ENCODE data around the gene COL19A1.
"Not testable (repeated sequence)": the region's sequence is repeated elsewhere in the genome, so short reads cannot be mapped to it uniquely, and the experiment has no call there.

The COL19A1 gene

DNA sequence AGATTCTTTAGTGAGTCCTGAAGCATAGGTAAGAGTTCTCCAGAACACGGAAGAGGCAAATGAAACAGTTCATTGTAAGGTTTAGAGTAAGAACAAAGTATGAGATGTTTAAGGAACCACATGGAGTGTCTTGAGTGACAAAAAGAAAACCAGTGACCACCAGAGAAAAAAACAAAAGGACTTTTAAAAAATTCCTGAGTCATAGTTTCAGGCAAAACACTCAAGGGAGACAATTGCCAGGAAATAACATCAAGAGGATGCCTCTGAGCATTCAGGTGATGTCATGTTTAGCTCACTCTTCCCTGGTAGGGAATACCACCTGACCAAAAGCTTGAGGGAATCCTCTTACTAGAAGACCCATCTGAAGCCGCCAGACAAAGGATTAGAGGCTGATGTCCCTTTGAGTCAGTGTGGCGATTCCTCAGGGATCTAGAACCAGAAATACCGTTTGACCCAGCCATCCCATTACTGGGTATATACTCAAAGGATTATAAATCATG, 110.3 kb downstream of the COL19A1 start:
- DNase-seq = no peak

GRCh38 chr6:69980624-69981023, 114.3 kb downstream of the COL19A1 start:
- no peak for DNase-seq

DNA sequence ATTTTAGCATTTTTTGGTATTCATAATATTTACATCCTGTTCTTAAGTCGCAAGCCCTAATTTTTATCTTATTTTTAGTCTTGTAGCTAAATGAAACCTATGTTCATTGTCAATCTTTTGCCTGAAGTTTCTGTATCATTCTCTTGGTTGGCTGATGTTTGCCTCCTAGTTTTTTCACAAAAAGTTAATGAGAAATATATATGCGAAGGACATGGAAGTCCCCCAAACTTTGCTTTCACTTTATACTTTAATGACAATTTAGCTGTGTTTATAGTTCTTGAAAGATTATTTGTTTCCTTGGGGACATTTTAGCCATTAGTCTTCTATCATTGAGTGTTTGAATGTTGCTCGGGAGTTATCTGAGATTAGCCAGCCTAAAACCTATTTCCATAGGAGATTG, 118.2 kb downstream of the COL19A1 start:
- no peak for DNase-seq

- no peak for DNase-seq
Measured at GRCh38 chr6:69985180-69985579, 118.8 kb downstream of the COL19A1 start.

- DNase-seq = no peak
Measured at GRCh38 chr6:69987550-69987949, 121.2 kb downstream of the COL19A1 start.

DNA sequence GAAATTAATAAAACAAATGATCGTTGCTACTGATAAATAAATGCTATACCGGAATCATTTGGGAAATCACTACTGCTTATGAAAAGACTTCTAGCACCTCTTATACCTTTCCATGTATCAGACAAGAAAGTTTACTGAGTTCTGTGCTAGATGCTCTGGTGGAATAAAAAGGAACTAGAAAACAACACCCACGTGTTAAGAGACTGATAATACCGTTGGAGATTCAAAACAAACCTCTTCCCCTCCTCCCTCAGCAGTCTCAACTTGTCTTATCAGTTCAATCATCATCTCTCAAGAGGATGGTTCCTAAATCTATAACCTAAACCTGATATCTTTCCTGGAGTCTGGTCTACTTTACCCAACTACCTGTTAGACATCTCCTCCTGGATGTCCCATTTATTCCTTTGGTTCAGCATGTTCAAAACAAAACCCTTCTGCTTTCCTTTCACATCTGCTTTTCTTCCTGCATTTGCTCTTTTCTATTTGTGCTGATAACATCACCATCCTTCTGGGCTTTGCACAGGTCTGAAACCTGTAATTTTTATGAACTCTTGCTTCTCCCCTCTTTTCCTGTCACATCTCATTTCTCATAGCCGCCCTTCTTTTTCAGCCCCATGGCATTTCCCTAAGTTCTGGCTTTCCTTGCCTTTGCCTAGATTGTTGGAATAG, 122.2 kb downstream of the COL19A1 start:
- no peak for DNase-seq

- no peak for DNase-seq
Measured at GRCh38 chr6:69994251-69994650, 127.9 kb downstream of the COL19A1 start.

DNA sequence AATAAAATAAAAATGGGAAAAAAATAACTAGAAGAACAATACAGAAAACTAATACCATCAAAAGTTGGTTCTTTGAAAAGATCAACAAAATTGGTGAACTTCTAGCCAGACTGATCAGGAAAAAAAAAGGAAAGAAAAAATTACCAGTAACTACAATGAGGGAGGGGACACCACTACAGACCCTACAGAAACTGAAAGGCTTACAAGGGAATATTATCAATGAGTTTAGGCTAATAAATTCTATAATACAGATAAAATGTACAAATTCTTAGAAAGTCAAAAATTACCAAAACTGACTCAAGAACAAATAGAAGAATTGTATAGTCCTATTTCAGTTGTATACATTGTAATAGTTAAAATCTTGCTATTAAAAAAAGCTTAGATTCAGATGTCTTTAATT, 141.8 kb downstream of the COL19A1 start:
- no peak for DNase-seq

- DNase-seq = not testable (repeated sequence)
Measured at GRCh38 chr6:70010339-70010738, 144.0 kb downstream of the COL19A1 start.

- not testable (repeated sequence) for DNase-seq
Measured at GRCh38 chr6:70023201-70023600, 156.8 kb downstream of the COL19A1 start.

DNA sequence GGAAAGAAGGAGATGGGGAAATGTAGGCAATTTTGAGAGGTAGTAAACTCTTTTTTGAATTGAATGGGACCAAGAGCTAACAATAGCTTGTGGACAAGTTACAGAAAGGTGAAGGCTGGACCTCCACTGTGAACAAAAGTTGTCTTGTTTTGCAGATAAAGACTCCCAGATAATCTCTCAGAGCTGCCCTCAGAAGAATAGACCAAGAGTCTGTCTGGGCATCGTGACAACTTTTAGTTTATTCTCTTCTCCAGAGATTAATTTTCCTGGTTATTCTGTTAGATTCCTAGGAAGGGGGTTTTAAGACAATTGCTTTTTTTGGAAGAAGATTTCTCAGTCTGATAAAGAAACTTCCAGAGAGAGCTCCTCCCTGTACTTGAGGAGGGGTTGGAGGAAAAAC, 161.9 kb downstream of the COL19A1 start:
- no peak for DNase-seq

DNA sequence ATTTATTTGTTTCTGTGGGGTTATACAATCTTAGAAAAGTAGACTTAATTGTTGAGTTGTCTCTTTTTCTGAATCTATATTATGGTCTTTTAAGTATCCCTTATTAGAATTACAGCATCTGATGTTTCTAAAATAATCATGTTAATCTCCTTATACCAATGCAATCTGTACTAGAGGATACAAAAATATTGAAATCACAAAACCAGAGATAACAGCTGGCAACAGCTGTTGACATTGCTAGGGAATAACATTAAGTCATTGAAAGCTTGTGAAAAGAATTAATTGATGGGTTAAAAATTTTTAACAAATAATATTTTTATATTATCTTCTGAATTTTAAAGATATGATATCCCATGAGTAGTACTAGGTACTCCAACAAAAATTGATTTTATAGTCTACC, 162.6 kb downstream of the COL19A1 start:
- DNase-seq = no peak

GRCh38 chr6:70033781-70034180, 167.4 kb downstream of the COL19A1 start:
- DNase-seq = no peak

DNA sequence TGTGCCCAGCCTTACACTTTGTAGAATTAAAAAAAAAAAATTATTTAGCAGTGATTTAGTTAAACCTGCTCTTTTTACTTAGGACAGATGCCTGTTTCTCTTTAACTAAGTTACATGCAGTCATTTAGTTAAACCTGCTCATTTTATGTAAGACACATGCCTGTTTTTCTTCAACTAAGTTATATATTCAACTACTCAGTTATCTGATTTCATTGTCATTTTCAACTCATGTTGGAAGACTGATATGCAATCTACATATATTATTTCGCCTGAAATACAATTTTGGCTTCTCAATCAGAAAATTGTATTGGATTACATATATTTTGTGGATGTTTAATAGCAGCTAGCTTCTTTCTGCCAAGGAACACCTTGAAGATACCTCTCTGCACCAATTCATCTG, 171.1 kb downstream of the COL19A1 start:
- no peak for DNase-seq

DNA sequence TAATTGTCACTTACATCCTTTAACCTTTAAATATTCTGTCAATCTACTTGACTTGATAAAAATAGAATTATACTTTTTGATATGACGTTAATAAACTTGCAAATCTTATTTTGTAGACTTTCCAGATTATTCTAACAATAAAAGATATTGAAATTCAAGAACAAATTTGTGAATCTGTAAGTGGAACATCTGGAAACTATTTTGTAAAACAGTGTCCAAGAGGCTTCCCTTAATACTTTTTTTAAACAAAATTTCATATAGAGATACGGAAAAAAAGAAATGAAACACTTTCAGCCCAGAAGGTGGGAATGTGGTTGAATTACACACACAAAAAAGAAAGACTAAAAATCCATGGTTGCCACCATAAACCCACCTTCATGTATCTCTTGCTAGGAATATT, 174.4 kb downstream of the COL19A1 start:
- no peak for DNase-seq

DNA sequence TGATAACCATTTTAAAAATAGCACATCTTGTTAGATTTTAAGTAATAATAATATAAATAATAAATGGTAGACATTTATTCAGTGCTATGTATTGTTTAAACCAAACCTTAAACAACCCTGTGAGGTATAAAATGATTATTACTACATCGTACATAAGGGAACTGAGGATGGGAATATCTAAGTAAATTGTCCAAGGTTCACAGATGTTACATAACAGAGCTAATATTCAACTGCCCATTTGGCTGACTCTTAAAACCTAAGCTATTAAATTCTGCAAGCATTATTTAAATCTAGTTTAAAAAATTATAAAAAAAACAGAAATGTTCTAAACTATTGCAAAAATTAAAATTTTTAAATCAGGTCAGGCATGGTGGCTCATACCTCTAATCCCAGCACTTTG, 175.1 kb downstream of the COL19A1 start:
- no peak for DNase-seq

DNA sequence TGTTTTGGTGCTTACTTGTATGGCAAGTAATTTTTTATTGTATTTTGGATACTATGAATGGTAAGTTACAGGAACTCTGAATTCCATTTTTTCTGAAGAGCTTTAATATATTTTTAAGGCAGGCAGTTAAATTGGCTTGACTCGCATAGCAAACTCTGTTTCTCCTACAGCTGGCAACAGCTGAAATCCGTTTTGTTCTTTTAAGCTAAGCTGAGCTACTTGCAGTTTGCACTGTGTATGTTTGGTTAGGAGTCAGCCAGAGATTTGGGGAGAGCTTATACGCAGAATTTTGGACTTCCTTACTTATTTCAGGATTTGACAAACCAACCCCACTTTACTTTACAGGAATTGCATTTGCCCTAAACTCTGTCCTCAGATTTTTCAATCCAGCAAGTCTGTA, 179.1 kb downstream of the COL19A1 start:
- no peak for DNase-seq

DNA sequence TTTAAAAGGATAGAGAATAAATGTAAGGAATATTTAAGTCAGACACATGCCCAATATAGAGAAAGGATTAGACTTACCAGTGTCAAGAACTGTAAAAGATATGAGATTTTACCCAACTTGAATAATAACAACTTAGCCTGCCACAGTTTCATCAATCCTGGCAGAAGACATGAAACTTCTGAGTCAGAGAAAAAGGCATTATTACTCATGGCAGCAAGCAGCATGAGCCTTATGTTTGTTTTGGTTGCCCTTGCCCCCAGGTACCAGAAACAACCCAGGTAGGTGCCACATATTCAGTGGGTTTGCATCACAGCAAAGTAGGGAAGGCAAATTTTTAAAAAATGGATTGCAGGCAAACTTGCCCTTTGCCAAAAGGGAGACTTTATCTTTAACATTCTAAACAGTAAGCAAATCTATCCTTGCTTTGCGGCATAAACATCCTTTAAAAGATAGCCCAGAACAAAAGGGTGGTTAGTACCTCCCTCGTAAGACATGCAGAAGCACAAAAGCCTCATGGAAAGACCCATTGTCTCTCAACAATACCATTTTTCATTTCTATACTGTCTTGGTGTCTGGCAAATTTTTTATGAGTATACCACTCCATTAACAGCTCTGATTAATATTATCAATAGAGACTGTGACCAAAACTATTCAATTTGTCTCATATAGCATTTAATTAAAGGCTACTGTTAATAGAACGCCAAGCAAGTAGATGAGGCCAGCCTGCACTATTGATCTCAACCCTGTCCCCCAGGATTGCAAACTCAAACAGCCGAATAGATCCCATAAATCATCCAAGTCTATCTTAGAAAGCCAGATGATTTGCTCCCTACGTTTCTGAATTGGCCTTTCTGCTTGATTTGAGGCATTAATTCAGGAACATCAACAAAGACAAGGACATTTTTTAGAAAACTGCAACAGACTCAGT, 185.1 kb downstream of the COL19A1 start:
- no peak for DNase-seq

DNA sequence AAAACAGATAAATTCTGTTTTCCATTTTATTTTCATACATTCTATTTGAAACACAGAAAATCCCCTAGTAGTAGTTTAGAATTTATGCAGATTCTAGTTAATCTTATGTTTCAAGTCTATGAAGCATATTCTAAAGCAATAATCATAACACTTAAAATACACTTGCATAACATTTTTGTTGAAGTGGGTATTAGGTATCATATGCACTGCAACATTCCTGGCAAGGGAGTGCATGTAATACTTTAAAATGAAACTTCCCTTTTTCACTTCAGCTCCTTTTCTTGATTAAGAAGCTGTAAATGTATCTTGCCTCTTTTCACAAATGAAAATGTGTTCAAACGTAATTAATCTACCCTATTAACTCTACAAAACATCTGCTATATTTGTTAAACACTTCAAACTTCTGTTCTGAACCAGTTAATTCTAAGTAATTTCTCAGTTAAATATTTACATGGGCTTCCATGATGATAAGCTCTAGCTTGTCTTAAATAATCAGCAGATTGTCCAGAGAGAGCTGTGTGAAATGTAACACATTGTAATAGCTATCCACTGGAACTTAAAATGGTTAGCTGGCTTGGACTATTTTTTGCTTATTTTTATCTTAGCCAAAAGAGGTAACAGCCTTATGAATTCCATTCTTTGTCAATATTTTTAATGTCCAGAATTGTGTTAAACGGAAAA, 192.8 kb downstream of the COL19A1 start:
- no peak for DNase-seq

GRCh38 chr6:70060680-70061079, 194.3 kb downstream of the COL19A1 start:
- DNase-seq = no peak

DNA sequence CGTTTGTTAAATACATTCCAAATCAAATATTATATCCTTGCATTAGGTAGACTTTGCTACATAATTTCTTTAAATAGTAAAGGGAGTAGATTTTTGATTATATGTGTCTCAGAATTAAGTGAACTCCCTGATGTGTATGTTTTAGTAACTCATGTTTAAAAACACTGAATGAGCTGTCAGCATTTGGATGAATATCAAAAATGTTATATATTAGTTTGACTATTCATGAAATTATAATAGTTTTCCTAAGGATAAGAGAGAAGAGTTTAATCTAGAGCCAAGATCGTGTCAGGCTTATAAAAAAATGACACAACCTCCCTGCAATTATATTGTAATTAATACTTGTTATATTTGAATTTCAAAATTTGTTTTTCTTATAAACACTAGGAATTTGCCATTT, 195.2 kb downstream of the COL19A1 start:
- no peak for DNase-seq

DNA sequence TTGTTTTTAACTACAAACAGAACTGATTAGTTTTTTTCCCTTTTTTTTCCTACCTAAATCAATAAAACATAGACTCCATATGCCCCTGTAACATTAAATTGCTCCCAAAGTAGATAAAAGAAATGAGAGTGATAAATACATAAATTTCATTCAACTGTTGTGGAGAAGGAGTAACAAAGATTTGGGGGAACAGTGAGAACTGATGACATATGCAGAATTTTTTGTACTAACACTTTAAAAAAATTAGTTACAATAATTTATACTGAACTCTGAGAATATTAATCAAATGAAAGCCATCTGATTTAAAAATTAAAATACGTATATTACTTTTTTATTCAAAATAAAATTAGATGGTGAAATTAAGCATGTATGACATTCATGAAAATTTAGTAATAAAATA, 195.7 kb downstream of the COL19A1 start:
- DNase-seq = no peak

DNA sequence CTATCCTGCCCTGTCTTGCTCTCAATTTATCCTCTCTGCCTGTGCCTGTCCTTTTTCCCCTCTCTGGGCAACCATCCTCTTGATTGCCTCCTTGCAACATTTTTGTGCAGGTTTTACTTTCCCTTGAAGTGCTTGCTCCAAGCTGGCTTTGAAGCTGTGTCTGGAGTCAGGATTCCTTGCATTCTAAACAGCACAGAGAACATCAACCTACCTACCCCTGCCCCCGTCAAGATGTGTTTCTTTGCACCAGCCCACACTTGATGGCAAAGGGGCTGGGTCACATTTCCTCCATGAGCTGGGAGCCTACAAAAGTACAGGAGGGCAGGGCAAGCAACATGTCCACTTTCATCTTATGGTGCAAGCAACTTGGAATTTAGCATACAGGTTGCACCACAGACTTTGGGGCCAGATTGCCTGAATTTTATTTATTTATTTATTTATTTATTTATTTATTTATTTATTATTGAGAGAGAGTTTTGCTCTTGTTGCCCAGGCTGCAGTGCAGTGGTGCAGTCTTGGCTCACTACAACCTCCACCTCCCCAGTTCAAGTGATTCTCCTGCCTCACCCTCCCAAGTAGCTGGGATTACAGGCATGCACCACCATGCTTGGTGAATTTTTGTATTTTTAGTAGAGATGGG, 206.3 kb downstream of the COL19A1 start:
- DNase-seq = no peak

Measured in NCI-H2081 (cell line).